Mucosa of rectum (tissue), 2 donors: ENCODE data around the gene KLK1.
"Not testable (repeated sequence)": the region's sequence is repeated elsewhere in the genome, so short reads cannot be mapped to it uniquely, and the experiment has no call there.

ENCODE experiments used
- H3K27ac ChIP-seq, 2 donors: one replicate each; pipeline ENCODE4 v1.7.0; 2013; ENCODE audit warnings: inconsistent platforms in 2 of 2, low read depth in 2 of 2, low read length in 2 of 2
- H3K27me3 ChIP-seq, 2 donors: one replicate each; pipeline ENCODE4 v1.7.0; 2013; ENCODE audit warnings: low read length in 2 of 2; ENCODE audit not compliant: control insufficient read depth in 2 of 2, insufficient read depth in 2 of 2
- H3K36me3 ChIP-seq, 2 donors: one replicate each; pipeline ENCODE4 v1.7.0; 2013; ENCODE audit warnings: low read length in 2 of 2; ENCODE audit not compliant: control insufficient read depth in 2 of 2, insufficient read depth in 2 of 2
- H3K4me1 ChIP-seq, 2 donors: one replicate each; pipeline ENCODE4 v1.7.0; 2013; ENCODE audit warnings: low read length in 2 of 2, mild to moderate bottlenecking in 1 of 2; ENCODE audit not compliant: control insufficient read depth in 2 of 2, insufficient read depth in 2 of 2
- H3K4me3 ChIP-seq, 2 donors: one replicate each; pipeline ENCODE4 v1.7.0; 2013; ENCODE audit warnings: low read length in 2 of 2
- H3K9ac ChIP-seq, 2 donors: one replicate each; pipeline ENCODE4 v1.7.0; 2013; ENCODE audit warnings: low read length in 2 of 2, low read depth in 1 of 2, mild to moderate bottlenecking in 1 of 2
- H3K9me3 ChIP-seq, 2 donors: one replicate each; pipeline ENCODE4 v1.7.0; 2013; ENCODE audit warnings: low read length in 2 of 2; ENCODE audit not compliant: control insufficient read depth in 2 of 2
- donor health status: healthy.
- donor health status: Normal muscosa, but diverticular disease.

The KLK1 gene

DNA sequence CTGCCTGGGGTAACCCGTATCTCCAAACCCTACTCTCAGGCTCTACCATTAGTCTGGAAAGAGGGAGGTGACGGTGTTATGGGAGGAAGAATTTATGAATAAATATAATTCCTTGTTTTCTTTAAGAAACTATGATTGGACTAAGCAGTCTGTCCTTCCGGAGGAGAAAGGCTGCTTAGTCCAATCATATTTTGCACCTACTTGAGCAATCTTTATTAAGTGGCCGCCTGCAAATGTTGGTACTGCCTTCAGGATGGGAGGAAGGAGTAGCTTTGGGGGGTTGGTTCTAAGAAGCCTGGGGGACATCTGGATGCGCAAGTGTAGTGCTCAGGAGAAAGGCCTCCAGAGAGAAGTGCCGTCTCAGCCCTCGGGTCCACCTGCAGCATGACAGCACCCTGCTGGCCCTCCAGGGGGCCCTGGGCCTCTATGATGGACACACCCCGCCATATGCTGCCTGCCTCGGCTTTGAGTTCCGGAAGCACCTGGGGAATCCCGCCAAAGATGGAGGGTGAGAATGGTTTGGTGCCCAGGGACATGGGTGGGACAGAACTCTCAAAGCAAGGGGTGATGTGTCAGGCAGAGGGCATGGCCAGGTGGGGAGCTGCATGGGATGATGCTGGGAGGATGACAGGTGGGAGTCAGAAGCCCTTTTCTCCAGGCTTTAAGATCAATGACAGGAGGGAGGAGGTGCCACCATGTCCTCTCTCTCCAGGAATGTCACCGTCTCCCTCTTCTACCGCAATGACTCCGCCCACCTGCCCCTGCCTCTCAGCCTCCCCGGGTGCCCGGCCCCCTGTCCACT lies 29.3 kb downstream of the KLK1 start:
- H3K36me3 ChIP-seq = peaks cover 15 to 19% of the 10 kb centered on the region in 2 donors
- H3K4me1 ChIP-seq = peaks cover 0 to 5% of the 10 kb centered on the region in 2 donors
- H3K9me3 ChIP-seq = no peaks in the 10 kb centered on the region
- no peak overlapping the region for H3K27ac ChIP-seq
- H3K9ac ChIP-seq = no peak overlapping the region
- no peak overlapping the region for H3K4me3 ChIP-seq
- H3K27me3 ChIP-seq = peaks cover 0 to 6% of the 10 kb centered on the region in 2 donors

DNA sequence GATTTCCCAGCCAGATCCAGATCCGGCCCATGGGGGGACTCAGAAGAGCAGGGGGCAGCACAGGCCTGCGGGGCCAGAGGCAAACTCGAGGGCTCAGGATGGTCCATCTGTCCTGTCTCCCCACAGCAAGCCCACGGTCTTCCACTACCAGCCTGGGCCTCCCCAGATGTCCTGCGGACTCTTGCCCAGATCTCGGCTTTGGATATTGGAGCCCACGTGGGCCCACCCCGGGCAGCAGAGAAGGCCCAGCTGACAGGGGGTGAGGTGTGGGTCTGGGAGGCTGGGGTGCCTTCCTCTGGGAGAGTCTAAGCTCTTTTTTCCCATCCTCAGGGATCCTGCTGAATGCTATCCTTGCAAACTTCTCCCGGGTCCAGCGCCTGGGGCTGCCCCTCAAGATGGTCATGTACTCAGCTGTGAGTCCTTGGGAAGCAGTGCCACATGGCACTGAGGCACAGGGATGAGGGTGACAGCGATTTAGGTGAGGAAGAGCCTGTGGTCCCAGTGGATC lies 30.0 kb downstream of the KLK1 start:
- Histone ChIP-seq H3K27ac (no peak overlapping the region), H3K27me3 (peaks cover 0 to 6% of the 10 kb centered on the region in 2 donors), H3K36me3 (peaks cover 10 to 14% of the 10 kb centered on the region in 2 donors), H3K9ac (no peak overlapping the region), H3K9me3 (no peaks in the 10 kb centered on the region), H3K4me3 (no peak overlapping the region), H3K4me1 (peaks cover 0 to 5% of the 10 kb centered on the region in 2 donors)

DNA sequence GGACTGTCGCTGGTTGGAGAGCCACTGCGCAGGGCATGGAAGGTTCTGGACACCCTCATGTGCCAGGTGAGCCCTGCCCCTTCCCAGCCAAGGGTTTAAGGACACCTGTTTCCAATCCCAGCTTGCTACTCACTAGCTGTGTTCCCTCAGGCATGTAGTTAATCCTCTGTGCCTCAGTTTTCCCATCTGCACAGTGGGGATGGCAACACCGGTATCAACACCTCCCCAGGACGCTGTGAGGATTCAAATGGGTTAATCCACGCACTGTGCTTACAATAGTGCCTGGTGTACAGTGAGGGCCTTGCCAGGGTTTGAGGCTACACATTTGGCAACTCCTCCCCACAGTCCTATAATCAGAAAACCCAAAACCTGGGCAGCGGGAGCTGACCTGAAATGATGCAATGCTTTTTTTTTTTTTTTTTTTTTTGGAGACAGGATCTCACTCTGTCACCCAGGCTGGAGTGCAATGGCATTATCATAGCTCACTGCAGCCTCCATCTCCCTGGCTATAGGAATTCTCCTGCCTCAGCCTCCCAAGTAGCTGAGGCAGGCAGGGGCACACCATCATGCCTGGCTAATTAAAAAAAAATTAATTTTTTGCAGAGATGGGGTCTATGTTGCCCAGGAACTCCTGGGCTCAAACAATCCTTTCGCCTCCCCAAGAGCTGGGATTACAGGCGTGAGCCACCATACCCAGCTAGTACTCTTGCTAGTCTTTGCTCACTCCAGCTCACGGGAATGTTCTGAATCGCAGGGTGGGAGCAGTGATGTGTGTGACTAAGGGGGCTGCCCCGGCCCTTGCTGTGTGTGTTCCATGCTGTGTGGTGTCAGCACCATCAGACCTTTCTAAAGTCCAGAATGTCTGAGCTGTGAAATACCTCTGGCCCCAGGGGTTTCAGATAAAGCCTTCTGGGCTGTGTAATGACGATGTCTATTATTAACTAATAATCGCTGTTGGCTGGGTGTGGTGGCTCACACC lies 31.0 kb downstream of the KLK1 start:
- peaks cover under 1 to 4% of the 10 kb centered on the region in 2 donors for H3K36me3 ChIP-seq
- no peaks in the 10 kb centered on the region for H3K9me3 ChIP-seq
- no peak overlapping the region for H3K4me3 ChIP-seq
- no peak overlapping the region for H3K9ac ChIP-seq
- no peak overlapping the region for H3K27ac ChIP-seq
- peaks cover 0 to 5% of the 10 kb centered on the region in 2 donors for H3K4me1 ChIP-seq
- H3K27me3 ChIP-seq = peaks cover 0 to 6% of the 10 kb centered on the region in 2 donors

DNA sequence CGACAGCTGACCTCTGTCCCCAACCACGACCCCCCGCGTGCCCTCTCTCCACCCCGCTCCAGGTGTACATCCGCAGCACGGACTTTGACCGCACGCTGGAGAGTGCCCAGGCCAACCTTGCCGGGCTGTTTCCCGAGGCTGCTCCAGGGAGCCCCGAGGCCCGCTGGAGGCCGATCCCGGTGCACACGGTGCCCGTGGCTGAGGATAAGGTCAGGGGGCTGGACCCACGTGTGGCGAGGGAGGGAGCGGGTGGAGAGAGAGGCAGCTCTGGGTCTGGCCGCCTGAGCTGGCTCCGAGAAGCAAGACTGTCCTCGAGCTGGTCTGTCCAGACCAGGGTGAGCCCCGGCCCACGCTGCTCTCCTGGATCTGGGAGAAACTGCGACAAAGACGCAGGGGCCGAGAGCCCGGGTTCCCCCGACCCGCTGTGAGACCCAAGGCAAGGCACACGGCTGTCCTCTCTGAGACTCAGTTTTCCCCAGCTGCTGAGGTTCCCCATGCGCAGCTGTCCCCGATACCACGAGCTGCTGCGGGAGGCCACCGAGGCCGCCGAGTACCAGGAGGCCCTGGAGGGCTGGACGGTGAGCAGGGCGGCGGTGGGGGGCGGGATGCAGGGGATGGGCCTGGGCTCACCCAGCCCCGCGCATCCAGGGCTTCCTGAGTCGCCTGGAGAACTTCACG lies 31.9 kb downstream of the KLK1 start:
- Histone ChIP-seq H3K27ac (no peak overlapping the region), H3K4me1 (peaks cover 0 to 5% of the 10 kb centered on the region in 2 donors), H3K9me3 (no peaks in the 10 kb centered on the region), H3K4me3 (no peak overlapping the region), H3K27me3 (peaks cover 0 to 6% of the 10 kb centered on the region in 2 donors), H3K36me3 (no peaks in the 10 kb centered on the region), H3K9ac (no peak overlapping the region)

DNA sequence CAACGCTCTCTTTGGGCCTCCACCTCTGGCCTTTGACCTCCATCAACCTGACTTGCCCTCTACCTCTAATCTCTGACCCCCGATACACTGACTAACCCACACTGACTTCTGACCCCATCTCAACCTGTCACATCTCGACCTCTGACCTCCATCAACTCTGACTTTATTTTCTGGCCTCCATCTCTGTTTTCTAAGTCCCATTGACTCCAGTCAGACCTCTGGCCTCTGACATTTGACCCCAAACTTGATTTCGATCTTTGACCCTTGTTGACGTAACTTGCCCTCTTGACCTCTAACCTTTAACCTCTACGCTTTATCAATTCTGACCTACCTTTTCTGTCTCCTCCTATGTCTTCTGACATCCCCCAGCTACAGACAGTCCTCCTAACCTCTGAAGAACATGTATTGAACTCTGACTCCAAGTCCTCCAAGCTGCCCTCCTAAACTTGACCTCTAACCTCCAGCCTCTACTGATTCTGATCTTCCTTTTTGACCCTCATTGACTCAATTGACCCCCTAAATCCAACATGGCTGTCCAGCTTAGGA lies 32.6 kb downstream of the KLK1 start:
- H3K27me3 ChIP-seq = peaks cover 0 to 6% of the 10 kb centered on the region in 2 donors
- H3K27ac ChIP-seq = no peak overlapping the region
- H3K4me1 ChIP-seq = peaks cover 0 to 5% of the 10 kb centered on the region in 2 donors
- H3K9me3 ChIP-seq = no peaks in the 10 kb centered on the region
- no peak overlapping the region for H3K9ac ChIP-seq
- no peaks in the 10 kb centered on the region for H3K36me3 ChIP-seq
- H3K4me3 ChIP-seq = no peak overlapping the region

DNA sequence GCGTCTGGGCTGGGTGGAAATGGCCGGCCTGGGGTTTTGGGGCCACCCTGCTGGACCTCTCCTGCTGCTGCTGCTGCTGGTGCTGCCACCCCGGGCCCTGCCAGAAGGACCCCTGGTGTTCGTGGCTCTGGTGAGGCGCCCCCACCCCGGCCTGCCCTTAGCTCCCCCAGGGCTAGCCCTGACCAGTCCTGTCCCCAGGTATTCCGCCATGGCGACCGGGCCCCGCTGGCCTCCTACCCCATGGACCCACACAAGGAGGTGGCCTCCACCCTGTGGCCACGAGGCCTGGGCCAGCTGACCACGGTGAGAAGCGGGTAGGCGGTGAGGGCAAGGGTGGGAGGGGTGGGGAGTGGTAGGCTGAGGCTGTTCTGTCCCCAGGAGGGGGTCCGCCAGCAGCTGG lies 33.2 kb downstream of the KLK1 start, which contains the start of gene ACP4:
TSS of gene ACP4 (plus strand) at position 20 of the 400 bp plus-strand sequence. CDS start at position 20, 0 bp downstream.
- Histone ChIP-seq H3K27ac (no peak within 1 kb of the TSS), H3K4me3 (no peak within 1 kb of the TSS), H3K9me3 (no peaks in the 10 kb centered on the region), H3K36me3 (no peaks in the 10 kb centered on the region), H3K4me1 (peaks cover 0 to 5% of the 10 kb centered on the region in 2 donors), H3K9ac (no peak within 1 kb of the TSS), H3K27me3 (peaks cover 0 to 6% of the 10 kb centered on the region in 2 donors)

DNA sequence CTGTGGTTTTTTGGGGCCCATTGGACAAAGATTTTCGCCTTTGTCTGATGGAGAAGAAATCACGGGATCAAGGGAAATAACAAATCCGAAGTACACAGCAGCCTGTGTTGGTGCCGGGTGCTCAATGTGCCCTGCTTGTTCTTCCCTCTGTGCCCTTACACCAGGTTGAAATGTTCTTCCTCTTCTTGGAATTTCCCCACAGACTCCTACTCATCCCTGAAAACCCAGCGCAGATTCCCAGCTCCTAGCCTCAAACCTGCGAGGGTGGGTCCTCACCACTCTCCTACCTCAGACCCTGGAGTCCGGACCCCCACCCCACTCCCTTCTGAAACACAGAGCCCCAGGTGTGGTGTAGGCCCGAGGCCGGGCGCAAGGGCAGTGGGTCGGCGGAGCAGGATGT lies 38.3 kb downstream of the KLK1 start:
- Histone ChIP-seq H3K36me3 (no peaks in the 10 kb centered on the region), H3K4me3 (no peak overlapping the region), H3K9ac (no peak overlapping the region), H3K4me1 (no peaks in the 10 kb centered on the region), H3K9me3 (no peaks in the 10 kb centered on the region), H3K27ac (no peak overlapping the region), H3K27me3 (peaks cover 6 to 11% of the 10 kb centered on the region in 2 donors)

DNA sequence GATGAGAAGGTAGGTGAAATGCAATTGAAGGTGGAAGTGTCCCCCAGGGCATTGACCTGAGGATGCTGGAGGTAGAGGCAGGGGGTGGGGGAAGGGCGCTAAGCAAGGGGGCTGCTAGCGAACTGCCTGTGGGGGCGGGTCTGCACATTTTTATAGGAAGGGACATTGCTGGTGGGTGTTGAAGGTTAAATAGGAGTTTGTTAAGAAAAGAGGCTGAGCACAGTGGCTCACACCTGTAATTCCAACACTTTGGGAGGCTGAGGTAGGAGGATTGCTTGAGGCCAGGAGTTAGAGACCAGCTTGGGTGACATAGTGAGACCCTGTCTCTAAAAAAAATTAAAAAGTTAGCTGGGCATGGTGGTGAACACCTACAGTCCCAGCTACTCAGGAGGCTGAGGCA lies 38.9 kb downstream of the KLK1 start:
- Histone ChIP-seq H3K4me3 (no peak overlapping the region), H3K27me3 (peaks cover 12 to 17% of the 10 kb centered on the region in 2 donors), H3K27ac (no peak overlapping the region), H3K9ac (no peak overlapping the region), H3K4me1 (no peaks in the 10 kb centered on the region), H3K36me3 (no peaks in the 10 kb centered on the region), H3K9me3 (no peaks in the 10 kb centered on the region)

DNA sequence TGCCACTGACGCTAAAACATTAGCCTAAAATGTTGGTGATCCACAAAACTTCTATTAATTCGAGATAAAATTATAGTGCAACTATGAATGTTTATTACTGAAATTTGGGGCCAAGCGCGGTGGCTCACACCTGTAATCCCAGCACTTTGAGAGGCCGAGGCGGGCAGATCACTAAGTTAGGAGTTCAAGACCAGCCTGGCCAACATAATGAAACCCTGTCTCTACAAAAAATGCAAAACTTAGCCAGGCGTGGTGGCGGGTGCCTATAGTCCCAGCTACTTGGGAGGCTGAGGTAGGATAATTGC lies 39.8 kb downstream of the KLK1 start:
- not testable (repeated sequence) for H3K27ac ChIP-seq, H3K4me1 ChIP-seq, H3K4me3 ChIP-seq, H3K9ac ChIP-seq, H3K9me3 ChIP-seq, H3K36me3 ChIP-seq
- peaks cover 21 to 25% of the 10 kb centered on the region in 2 donors for H3K27me3 ChIP-seq
